ENCODE results near the gene FAM76B. TPM values are rescaled to one million over a fixed set of nuclear protein-coding genes. Genes with fewer than 3 reads are reported as not detected.

Gene FAM76B
- total RNA-seq, 1 experiment from 2014 or later: 23.8 TPM

DNA sequence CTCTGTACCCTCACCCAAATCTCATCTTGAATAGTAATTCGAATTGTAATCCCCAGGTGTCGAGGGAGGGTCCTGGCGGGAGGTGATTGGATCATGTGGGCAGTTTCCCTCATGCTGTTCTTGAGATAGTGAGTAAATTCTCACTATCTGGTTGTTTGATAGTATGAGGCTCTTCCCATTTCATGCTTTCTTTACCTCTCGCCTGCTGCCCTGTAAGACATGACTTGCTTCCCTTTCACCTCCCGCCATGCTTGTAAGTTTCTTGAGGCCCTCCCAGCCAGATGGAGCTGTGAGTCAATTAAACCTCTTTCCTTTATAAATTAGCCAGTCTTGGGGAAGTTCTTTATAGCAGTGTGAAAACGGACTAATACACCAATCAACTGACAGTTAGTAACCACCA, 60.1 kb downstream of the FAM76B start:
- TF ChIP-seq, protein P1, sequence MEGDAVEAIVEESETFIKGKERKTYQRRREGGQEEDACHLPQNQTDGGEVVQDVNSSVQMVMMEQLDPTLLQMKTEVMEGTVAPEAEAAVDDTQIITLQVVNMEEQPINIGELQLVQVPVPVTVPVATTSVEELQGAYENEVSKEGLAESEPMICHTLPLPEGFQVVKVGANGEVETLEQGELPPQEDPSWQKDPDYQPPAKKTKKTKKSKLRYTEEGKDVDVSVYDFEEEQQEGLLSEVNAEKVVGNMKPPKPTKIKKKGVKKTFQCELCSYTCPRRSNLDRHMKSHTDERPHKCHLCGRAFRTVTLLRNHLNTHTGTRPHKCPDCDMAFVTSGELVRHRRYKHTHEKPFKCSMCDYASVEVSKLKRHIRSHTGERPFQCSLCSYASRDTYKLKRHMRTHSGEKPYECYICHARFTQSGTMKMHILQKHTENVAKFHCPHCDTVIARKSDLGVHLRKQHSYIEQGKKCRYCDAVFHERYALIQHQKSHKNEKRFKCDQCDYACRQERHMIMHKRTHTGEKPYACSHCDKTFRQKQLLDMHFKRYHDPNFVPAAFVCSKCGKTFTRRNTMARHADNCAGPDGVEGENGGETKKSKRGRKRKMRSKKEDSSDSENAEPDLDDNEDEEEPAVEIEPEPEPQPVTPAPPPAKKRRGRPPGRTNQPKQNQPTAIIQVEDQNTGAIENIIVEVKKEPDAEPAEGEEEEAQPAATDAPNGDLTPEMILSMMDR (conservative IDR thresholded peaks at IDR 0.05): no peak
- TF ChIP-seq EZH2 (IDR thresholded peaks at IDR 0.05; ENCODE audit: low read depth): no peak
- no peaks in the 10 kb centered on the region for H3K4me1 ChIP-seq (replicated peaks; ENCODE audit: insufficient read depth)
- no peak overlapping the region for H3K4me2 ChIP-seq
- no peak overlapping the region for H3K4me3 ChIP-seq
- no peaks in the 10 kb centered on the region for H3F3A ChIP-seq (ENCODE audit: insufficient read depth, low read depth)
- no TSS peak for BruUV-seq (replicated peaks)
- no peaks in the 10 kb centered on the region for H3K27me3 ChIP-seq (ENCODE audit: insufficient read depth, low read depth)
- no peaks in the 10 kb centered on the region for H4K20me1 ChIP-seq (ENCODE audit: insufficient read depth)
- H2AFZ ChIP-seq: no peak overlapping the region
- POLR2A ChIA-PET (ENCODE audit: unreplicated experiment): no interaction called here
- CTCF ChIA-PET: no interaction called here
- DNase-seq: no peak
- no peaks in the 10 kb centered on the region for H3K36me3 ChIP-seq (ENCODE audit: low read depth)
- H3K27ac ChIP-seq: no peak overlapping the region
- H3K9me2 ChIP-seq (ENCODE audit: insufficient read depth): peaks cover 6% of the 10 kb centered on the region
- no peaks in the 10 kb centered on the region for H3K79me2 ChIP-seq (ENCODE audit: low read depth)
- H3K9me3 ChIP-seq (ENCODE audit: insufficient read depth, low read depth): no peaks in the 10 kb centered on the region
- intact Hi-C loops (cut with micrococcal nuclease; ENCODE audit: unreplicated experiment): no loop called here

DNA sequence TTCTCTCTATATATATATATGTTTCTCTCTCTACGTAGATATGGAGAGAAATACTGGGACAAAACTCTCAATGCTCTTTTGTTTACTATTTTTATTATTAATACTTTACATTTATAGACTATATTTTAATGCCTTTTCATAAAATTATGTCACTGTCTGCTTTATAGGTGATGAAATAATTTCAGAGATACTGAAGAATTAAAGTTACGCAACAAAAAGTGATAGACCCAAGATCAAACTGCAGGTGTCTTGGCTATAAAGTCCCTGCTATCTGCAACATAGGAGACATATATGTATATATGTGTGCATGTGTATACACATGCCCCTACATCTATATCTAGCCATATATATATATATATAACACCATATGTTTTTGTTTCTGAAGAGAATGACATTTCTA, 60.8 kb downstream of the FAM76B start:
- no peak overlapping the region for H3K4me3 ChIP-seq
- H3K27me3 ChIP-seq (ENCODE audit: insufficient read depth, low read depth): no peaks in the 10 kb centered on the region
- no peaks in the 10 kb centered on the region for H3K79me2 ChIP-seq (ENCODE audit: low read depth)
- no peaks in the 10 kb centered on the region for H4K20me1 ChIP-seq (ENCODE audit: insufficient read depth)
- intact Hi-C loops (cut with micrococcal nuclease; ENCODE audit: unreplicated experiment): no loop called here
- DNase-seq: no peak
- H3K9me2 ChIP-seq (ENCODE audit: insufficient read depth): peaks cover 6% of the 10 kb centered on the region
- ChIA-PET CTCF (no interaction called here), POLR2A (ENCODE audit: unreplicated experiment) (no interaction called here)
- H3K4me1 ChIP-seq (replicated peaks; ENCODE audit: insufficient read depth): no peaks in the 10 kb centered on the region
- no peaks in the 10 kb centered on the region for H3F3A ChIP-seq (ENCODE audit: insufficient read depth, low read depth)
- no peak overlapping the region for H3K27ac ChIP-seq
- H3K36me3 ChIP-seq (ENCODE audit: low read depth): no peaks in the 10 kb centered on the region
- no TSS peak for BruUV-seq (replicated peaks)
- no peaks in the 10 kb centered on the region for H3K9me3 ChIP-seq (ENCODE audit: insufficient read depth, low read depth)
- no peak for TF ChIP-seq EZH2 (IDR thresholded peaks at IDR 0.05; ENCODE audit: low read depth)
- TF ChIP-seq, protein P1 (conservative IDR thresholded peaks at IDR 0.05): no peak
- no peak overlapping the region for H3K4me2 ChIP-seq
- H2AFZ ChIP-seq: no peak overlapping the region

DNA sequence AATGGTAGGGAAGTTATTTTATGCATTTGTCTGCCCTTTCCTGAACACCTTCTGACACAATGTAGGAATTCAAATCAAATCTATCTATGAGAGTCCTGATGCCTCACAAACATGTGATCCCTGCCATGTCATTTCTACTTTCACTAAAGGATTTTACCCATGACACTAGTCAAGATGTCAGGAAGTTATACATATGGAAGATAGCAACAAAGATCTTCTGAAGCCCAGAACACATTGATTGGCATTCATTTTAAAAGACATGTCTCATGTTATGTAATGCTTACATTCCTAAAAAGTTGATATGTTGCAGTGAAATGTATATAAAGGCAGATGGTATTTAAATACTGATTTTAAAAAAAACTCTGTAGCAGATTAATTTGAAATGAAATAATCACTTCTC, 61.5 kb downstream of the FAM76B start:
- intact Hi-C loops (cut with micrococcal nuclease; ENCODE audit: unreplicated experiment): no loop called here
- Histone ChIP-seq H2AFZ (no peak overlapping the region), H4K20me1 (ENCODE audit: insufficient read depth) (no peaks in the 10 kb centered on the region), H3K79me2 (ENCODE audit: low read depth) (no peaks in the 10 kb centered on the region), H3K9me3 (ENCODE audit: insufficient read depth, low read depth) (no peaks in the 10 kb centered on the region), H3K4me1 (replicated peaks; ENCODE audit: insufficient read depth) (no peaks in the 10 kb centered on the region), H3K27me3 (ENCODE audit: insufficient read depth, low read depth) (no peaks in the 10 kb centered on the region), H3K4me2 (no peak overlapping the region), H3K4me3 (no peak overlapping the region), H3K27ac (no peak overlapping the region), H3K36me3 (ENCODE audit: low read depth) (no peaks in the 10 kb centered on the region), H3K9me2 (ENCODE audit: insufficient read depth) (peaks cover 6% of the 10 kb centered on the region), H3F3A (ENCODE audit: insufficient read depth, low read depth) (no peaks in the 10 kb centered on the region)
- no peak for DNase-seq
- TF ChIP-seq, protein P1 (conservative IDR thresholded peaks at IDR 0.05): no peak
- TF ChIP-seq EZH2 (IDR thresholded peaks at IDR 0.05; ENCODE audit: low read depth): no peak
- no TSS peak for BruUV-seq (replicated peaks)
- ChIA-PET CTCF (no interaction called here), POLR2A (ENCODE audit: unreplicated experiment) (no interaction called here)

Measured in PC-9 (cell line).